Measurements from ENCODE around the gene H6PD.

Gene H6PD

GRCh38 chr1:9289090-9289534 lies 54.5 kb downstream of the H6PD start:
- TF ChIP-seq, protein P1, sequence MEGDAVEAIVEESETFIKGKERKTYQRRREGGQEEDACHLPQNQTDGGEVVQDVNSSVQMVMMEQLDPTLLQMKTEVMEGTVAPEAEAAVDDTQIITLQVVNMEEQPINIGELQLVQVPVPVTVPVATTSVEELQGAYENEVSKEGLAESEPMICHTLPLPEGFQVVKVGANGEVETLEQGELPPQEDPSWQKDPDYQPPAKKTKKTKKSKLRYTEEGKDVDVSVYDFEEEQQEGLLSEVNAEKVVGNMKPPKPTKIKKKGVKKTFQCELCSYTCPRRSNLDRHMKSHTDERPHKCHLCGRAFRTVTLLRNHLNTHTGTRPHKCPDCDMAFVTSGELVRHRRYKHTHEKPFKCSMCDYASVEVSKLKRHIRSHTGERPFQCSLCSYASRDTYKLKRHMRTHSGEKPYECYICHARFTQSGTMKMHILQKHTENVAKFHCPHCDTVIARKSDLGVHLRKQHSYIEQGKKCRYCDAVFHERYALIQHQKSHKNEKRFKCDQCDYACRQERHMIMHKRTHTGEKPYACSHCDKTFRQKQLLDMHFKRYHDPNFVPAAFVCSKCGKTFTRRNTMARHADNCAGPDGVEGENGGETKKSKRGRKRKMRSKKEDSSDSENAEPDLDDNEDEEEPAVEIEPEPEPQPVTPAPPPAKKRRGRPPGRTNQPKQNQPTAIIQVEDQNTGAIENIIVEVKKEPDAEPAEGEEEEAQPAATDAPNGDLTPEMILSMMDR (IDR thresholded peaks at IDR 0.05) = peak; percentile 98

DNA sequence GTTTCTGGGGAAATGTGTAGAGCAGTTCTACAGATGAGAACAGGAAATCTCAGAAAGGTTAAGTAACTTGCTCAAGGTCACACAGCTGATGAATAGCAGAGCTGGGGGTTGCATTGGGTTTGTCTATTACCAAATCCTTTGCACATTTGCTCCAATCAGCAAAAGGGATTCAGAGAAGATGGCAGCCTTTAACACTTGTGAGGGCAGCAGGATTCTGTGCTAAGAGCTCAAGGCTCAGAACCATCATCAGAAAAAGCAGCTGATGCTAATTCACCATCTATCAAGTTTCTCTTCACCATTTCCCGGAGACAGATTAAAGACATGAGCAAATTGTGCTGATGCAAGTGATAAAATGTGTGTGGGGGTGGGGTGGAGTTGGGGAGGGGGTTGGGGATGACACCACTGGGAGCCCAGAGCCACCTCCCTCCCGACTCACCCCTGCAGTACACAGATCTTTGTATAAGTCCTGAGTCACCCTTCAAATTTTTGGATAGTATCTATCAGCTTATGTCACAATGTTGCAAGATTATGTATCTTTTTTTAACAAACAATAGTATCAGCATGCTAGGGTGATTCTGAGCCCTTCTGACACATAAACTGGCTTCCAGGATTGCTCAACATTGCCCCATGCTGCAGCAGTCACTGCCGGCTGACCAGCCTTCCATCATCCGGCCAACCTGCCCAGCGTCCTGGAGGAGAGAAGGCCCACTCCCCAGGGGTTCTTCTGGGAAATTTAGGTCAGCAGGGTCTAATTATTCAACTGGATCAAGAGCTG lies 55.3 kb downstream of the H6PD start:
- TF ChIP-seq, protein P1 (IDR thresholded peaks at IDR 0.05) = no peak

- TF ChIP-seq, protein P1 (IDR thresholded peaks at IDR 0.05) = no peak
Measured at GRCh38 chr1:9291914-9292360, 57.4 kb downstream of the H6PD start.

GRCh38 chr1:9292361-9293240 lies 58.0 kb downstream of the H6PD start, which contains the start of gene SPSB1:
TSS of gene SPSB1 (plus strand) at chr1:9292894. CDS start at chr1:9355892, 62,998 bp downstream.
- TF ChIP-seq, protein P1 (IDR thresholded peaks at IDR 0.05) = peak; percentile 39

DNA sequence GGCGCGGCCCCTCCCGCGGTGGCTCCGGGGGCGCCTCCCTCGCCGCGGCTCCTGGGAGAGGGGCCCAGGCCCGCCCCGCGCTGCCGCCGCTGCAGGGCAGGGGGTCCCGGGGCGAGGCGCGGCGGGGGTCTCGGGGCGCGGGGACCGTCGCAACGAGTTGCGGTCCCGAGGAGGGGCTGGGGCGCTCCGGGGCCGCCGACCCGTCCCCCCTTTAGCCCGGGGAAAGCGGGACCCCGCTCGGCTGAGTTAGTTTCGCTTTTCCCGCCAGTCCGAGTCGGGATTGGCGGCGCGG lies 58.6 kb downstream of the H6PD start:
- TF ChIP-seq, protein P1 (IDR thresholded peaks at IDR 0.05) = no peak

DNA sequence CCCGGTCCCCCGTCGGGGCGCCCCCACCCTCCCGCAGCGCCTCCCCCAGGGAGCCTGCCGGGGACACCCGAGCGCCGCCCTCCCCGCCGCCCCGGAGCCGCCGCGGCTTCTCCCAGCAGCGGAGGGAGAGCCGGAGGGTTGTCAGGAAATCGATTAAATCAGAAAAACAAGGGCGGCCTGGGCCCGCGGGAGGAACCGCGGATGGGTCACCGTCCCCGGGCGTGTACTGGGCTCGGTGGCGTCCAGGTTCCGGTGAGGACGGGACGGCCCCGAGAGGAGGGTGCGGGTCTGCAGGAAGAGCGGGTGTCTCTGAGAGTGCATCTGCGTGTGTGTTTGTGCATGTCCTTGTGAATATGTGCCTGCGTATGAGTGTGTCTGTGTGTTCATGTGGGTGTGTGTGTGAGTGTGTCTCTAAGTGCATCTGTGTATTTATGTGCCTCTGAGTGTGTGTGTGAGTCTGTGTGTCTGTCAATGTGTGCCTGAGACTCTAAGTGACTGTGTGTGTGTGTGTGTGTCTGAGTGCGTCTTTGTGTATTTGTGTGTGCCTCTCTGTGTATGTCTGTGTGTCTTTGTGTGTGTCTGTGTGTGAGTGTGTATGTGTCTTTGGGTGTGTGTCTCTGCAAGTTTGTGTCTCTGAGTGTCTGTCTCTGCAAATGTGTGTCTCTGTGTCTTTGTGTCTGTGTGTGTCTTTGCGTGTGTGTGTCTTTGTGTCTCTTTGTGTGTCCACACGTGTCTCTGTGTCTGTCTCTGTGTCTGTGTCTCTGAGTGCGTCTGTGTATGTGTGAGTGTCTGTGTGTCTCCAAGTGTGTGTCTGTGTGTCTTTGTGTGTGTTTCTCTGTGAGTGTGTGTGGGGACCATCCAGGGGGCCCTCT lies 59.2 kb downstream of the H6PD start:
- TF ChIP-seq, protein P1 (IDR thresholded peaks at IDR 0.05) = no peak

DNA sequence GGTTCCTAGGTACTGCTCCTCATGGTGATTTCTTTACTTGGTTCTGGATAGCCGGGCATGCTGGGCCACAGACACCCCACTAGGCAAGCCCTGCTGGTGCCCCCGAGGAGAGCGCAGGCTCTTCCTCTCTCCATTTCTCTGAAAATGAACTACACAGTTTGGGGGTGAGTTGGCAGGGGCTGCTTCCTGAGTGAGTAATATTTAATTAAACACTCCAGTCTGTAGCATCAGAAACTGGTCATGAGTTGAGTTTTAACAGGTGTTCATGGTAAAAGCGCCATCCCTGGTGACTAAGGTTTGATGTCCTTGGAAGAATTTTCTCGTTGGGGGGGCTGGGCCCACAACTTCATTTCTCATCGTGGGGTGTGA lies 59.8 kb downstream of the H6PD start:
- TF ChIP-seq, protein P1 (IDR thresholded peaks at IDR 0.05) = no peak
